GM23338 (cell line): ENCODE data around the gene SMIM30.

Experiments
- CREB1 ChIP-seq: fragments of 250-450 bp; sonication (Bioruptor Pico); IDR thresholded peaks from 2 replicates; pipeline ENCODE4 v1.5.0; 2020; ENCODE audit warnings: low read depth, mild to moderate bottlenecking, moderate library complexity
- CTCF ChIP-seq, 2 experiments: fragments of 200-600 bp in 1 of 2; sonication (generic) in 1 of 2; conservative IDR thresholded peaks; 2 replicates each; pipeline versions ENCODE4 v1.5.1 to v1.6.1; 2016 to 2017; ENCODE audit warnings: antibody characterized with exemption in 2 of 2, low read depth in 2 of 2, mild to moderate bottlenecking in 2 of 2, moderate library complexity in 1 of 2
- EZH2 ChIP-seq: fragments of 200-600 bp; sonication (generic); IDR thresholded peaks from one replicate; pipeline ENCODE4 v1.8.0; 2017; ENCODE audit warnings: antibody characterized with exemption, mild to moderate bottlenecking, low read depth; ENCODE audit not compliant: unreplicated experiment
- JUNB ChIP-seq: IDR thresholded peaks from one replicate; pipeline ENCODE4 v1.6.1; 2016; ENCODE audit warnings: antibody characterized with exemption; ENCODE audit not compliant: unreplicated experiment
- POLR2AphosphoS5 ChIP-seq: IDR thresholded peaks from 2 replicates; pipeline ENCODE4 v1.6.1; 2016; ENCODE audit warnings: antibody characterized with exemption, low read depth
- ZNF114 ChIP-seq: fragments of 250-450 bp; sonication (Bioruptor Pico); IDR thresholded peaks from 2 replicates; pipeline ENCODE4 v1.5.0; 2020; ENCODE audit warnings: mild to moderate bottlenecking, moderate library complexity
- ZNF331 ChIP-seq: fragments of 250-450 bp; sonication (Bioruptor Pico); IDR thresholded peaks from 2 replicates; pipeline ENCODE4 v1.5.0; 2020; ENCODE audit warnings: low read depth, mild to moderate bottlenecking, moderate library complexity
- TF ChIP-seq, protein P1 (sequence below): IDR thresholded peaks from one replicate; pipeline ENCODE4 v1.6.1; 2018; ENCODE audit warnings: antibody characterized with exemption; ENCODE audit not compliant: unreplicated experiment
- TF ChIP-seq, protein P2 (sequence below): IDR thresholded peaks from 2 replicates; pipeline ENCODE4 v1.6.1; 2016; ENCODE audit warnings: antibody characterized with exemption

- TF ChIP-seq CTCF (conservative IDR thresholded peaks at IDR 0.05; ENCODE audit: low read depth in 2 of 2) (no peak), POLR2AphosphoS5 (0 out of 2 replicates have a peak, but pooled peaks have one; percentile 21), JUNB (no peak), EZH2 (no peak), CREB1 (no peak), ZNF331 (no peak), ZNF114 (CRISPR knock-in tag) (no peak)
- TF ChIP-seq, protein P1, sequence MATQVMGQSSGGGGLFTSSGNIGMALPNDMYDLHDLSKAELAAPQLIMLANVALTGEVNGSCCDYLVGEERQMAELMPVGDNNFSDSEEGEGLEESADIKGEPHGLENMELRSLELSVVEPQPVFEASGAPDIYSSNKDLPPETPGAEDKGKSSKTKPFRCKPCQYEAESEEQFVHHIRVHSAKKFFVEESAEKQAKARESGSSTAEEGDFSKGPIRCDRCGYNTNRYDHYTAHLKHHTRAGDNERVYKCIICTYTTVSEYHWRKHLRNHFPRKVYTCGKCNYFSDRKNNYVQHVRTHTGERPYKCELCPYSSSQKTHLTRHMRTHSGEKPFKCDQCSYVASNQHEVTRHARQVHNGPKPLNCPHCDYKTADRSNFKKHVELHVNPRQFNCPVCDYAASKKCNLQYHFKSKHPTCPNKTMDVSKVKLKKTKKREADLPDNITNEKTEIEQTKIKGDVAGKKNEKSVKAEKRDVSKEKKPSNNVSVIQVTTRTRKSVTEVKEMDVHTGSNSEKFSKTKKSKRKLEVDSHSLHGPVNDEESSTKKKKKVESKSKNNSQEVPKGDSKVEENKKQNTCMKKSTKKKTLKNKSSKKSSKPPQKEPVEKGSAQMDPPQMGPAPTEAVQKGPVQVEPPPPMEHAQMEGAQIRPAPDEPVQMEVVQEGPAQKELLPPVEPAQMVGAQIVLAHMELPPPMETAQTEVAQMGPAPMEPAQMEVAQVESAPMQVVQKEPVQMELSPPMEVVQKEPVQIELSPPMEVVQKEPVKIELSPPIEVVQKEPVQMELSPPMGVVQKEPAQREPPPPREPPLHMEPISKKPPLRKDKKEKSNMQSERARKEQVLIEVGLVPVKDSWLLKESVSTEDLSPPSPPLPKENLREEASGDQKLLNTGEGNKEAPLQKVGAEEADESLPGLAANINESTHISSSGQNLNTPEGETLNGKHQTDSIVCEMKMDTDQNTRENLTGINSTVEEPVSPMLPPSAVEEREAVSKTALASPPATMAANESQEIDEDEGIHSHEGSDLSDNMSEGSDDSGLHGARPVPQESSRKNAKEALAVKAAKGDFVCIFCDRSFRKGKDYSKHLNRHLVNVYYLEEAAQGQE = no peak
- TF ChIP-seq, protein P2, sequence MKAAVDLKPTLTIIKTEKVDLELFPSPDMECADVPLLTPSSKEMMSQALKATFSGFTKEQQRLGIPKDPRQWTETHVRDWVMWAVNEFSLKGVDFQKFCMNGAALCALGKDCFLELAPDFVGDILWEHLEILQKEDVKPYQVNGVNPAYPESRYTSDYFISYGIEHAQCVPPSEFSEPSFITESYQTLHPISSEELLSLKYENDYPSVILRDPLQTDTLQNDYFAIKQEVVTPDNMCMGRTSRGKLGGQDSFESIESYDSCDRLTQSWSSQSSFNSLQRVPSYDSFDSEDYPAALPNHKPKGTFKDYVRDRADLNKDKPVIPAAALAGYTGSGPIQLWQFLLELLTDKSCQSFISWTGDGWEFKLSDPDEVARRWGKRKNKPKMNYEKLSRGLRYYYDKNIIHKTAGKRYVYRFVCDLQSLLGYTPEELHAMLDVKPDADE = no peak
These were observed 31.9 kb downstream of the SMIM30 start, which contains the start of gene GPR85 for GRCh38 chr7:113086431-113086888.
